HG03064 (cell line): ENCODE results near the gene DCUN1D1.

Experiments
- ATAC-seq: cut with Tn5 transposase; IDR thresholded peaks from one replicate; pipeline ENCODE4 v1.9.1; 2021; ENCODE audit warnings: low read depth; ENCODE audit not compliant: unreplicated experiment

DCUN1D1 gene

GRCh38 chr3:182904164-182904563 lies 76.2 kb downstream of the DCUN1D1 start:
- no peak for ATAC-seq

DNA sequence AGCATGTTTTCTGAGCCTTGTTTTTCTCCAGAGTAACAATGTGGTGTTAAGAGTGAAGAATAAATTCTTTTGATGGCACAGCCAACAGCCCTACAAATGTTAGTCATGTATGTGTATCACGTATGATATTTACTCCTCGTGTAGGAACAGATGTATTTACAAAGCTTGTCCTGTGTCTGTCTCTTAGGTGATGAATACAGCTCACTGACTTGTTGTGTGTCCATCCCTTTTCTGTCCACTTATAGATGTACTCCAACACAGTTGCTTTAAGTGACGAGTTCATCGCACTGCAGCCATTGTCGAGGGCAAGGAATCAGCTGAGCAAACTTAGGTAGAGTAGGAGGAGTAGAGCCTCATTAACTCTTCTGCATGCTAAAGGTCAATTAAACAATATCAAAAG lies 78.1 kb downstream of the DCUN1D1 start:
- no peak for ATAC-seq

GRCh38 chr3:182896553-182896952 lies 83.8 kb downstream of the DCUN1D1 start:
- ATAC-seq, result no peak

DNA sequence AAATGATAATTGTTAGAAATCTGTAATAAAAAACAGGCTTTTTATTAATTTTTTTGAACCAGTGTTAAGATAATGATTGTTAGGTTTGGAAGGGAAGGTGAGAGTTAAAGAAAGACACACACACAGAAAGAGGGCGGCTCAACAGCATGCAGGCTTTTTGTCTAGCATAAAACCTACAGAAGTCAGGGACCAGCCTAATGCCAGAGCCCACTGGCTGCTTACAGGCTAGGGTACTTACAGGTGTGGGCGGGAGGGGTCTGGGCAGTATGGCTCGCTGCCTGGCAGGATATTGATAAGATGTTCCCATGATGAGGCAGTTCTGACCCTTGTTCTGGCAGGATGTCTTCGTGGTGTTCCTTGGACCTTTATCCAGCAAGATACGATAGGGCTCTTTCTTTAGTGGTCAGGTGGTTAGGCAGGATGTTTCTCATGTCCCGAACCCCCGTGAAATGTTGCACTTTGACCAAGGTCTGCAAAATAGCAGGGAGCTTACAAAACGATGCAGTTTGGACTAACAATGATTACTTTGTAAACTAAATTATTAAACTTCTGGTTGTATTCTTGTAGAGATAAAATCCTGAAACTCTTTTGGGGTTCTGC lies 84.7 kb downstream of the DCUN1D1 start:
- no peak for ATAC-seq

GRCh38 chr3:182892226-182892625 lies 88.1 kb downstream of the DCUN1D1 start:
- ATAC-seq, result no peak

DNA sequence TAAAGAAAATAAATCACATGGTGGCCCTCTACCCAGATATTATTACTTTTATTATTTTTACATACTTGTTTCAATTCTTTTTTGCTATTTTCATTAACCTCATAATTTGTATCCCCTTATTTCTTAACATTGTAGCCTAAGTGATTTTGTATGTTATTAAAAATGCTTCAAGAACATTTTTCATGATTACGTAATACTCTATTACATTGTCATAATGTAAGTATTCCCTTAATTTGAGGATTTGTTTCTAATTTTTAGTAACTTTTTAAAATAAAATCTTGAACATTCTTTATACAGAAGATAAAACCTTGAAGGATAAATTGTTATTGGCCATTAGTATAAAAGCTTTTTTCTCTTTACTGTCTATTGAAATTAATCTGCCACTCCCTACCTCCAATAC lies 89.0 kb downstream of the DCUN1D1 start:
- ATAC-seq, result no peak

DNA sequence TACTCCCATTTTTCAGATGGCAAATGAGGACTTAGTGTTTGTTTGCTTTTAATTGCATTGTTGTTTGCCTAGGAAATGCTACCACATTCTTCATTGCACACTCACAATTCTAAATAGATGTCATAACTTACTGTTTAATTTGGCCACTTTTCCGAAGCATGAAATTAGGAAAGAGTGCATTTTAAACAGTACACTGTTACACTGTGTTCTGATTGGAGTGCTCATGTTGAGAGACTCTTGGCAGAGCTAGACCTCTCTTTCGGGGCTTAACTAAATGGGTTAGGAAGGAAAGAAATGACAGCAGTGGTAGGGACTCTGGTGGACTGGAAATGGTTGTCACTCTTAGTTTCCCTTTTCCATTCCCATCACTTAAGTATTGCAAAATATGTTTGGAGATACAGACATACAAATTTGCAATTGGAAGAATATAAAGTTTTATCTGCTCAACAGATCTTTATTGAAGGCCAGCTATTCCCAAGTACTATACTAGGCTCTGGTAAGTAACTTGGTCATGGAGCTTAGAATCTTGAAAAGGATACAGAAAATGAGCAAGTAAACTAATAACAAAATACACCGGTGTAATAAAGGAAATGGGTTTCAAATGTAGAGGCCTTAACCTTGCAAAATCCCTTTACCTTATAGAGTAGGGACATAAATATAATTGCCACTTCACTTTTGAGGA lies 90.2 kb downstream of the DCUN1D1 start:
- ATAC-seq, result no peak
